GM18873 (cell line): Measurements from ENCODE around the gene NAMPT.
"Not testable (repeated sequence)": the region's sequence is repeated elsewhere in the genome, so short reads cannot be mapped to it uniquely, and the experiment has no call there.

ENCODE experiments used
- ATAC-seq: cut with Tn5 transposase; IDR thresholded peaks from one replicate; pipeline ENCODE4 v1.9.1; 2021; ENCODE audit warnings: mild to moderate bottlenecking, moderate library complexity, moderate number of reproducible peaks; ENCODE audit not compliant: unreplicated experiment, low FRiP score

NAMPT gene

DNA sequence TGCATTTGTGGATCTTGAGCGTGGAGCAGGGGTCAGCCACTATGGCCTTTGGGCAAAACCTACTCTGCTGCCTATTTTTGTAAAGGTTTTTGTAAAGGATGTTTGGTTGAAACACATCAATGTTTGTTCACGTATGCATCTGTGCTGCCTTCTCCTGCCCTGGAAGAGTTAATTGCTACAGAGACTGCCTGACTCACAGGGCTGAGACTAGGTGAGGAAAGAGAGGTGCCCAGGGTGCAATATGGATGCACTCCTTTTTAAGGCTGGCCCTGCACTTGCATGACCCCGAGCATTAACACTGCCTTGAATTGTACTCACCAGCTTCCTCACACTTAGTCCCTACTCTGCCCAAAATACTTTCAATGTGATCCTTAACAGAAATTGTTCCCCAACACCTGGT is 20.9 kb upstream of the NAMPT start:
- no peak for ATAC-seq

DNA sequence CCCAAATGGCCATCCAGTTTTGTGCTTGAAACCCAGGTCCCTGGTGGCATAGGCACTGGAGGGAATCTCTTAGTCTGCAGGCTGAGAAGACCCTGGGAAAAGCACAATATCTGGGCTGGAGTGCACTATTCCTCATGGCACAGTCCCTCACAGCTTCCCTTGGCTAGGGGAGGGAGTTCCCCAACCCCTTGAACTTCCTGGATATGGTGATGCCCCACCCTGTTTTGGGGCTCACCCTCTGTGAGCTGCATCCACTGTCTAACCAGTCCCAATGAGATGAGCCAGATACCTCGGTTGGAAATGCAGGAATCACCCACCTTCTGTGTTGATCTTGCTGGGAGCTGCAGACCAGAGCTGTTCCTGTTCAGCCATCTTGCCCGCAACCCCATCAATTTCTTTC is 19.8 kb upstream of the NAMPT start:
- no peak for ATAC-seq

DNA sequence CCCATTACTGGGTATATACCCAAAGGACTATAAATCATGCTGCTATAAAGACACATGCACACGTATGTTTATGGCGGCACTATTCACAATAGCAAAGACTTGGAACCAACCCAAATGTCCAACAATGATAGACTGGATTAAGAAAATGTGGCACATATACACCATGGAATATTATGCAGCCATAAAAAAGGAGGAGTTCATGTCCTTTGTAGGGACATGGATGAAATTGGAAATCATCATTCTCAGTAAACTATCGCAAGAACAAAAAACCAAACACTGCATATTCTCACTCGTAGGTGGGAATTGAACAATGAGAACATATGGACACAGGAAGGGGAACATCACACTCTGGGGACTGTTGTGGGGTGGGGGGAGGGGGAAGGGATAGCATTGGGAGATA is 13.8 kb upstream of the NAMPT start:
- ATAC-seq = not testable (repeated sequence)

DNA sequence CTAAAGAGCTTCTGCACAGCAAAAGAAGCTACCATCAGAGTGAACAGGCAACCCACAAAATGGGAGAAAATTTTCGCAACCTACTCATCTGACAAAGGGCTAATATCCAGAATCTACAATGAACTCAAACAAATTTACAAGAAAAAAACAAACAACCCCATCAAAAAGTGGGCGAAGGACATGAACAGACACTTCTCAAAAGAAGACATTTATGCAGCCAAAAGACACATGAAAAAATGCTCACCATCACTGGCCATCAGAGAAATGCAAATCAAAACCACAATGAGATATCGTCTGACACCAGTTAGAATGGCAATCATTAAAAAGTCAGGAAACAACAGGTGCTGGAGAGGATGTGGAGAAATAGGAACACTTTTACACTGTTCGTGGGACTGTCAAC is 13.4 kb upstream of the NAMPT start:
- ATAC-seq = not testable (repeated sequence)

DNA sequence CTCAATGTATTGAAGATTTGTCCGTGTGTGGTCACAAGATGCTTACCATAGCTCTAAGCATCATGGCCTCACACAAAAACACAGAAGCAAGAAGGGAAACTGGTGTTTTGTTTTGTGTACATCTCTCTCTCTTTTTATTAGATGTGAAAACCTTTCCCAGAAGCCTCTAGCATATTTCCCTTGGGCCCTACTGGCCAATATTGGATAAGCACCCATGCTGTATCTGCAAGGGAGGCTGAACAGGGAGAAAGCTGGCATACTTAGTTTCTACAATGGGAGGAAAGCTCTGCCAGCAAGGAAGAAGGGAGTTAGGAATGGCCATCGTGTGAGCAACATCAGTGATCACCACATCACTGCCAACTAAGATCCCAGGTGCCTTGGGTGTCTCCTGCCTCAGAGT is 9.6 kb upstream of the NAMPT start:
- ATAC-seq = no peak

DNA sequence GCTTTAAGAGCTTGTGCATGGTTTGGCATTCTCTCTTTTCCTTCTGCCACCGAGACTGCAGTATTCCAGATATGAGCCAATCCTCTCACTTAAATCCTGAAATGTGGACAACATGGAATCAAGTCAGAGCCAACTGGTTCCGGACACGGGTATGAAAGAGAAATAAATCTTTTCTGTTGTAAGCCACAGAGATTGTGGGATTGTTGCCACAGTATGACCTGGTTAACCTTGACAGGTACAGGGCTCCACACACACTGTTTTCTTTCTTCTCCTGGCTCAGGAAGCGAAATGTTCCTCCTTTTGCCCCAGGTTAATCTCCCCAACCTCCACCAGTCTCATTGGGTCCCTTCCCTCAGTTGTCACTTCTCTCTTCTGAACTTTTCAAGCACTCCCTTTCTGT is 6.5 kb upstream of the NAMPT start:
- ATAC-seq = no peak

DNA sequence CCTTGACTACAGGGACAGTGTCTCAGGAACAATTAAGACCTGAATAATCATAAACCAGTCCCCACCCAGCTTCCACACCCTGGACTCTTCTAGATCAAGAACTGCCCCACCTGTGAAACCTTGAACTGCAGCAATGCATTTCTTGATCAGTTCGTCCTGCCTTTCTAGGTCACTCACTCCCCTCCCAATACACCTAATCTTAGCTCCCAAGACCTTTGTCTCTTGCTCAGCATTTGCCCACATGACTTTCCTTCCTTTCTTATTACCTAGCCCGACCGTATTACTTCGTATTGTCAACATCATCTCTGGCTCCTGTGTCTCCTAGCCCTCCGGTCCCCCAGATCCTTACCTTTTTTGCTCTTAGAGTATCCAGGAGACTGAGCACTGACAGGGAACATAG is 5.5 kb upstream of the NAMPT start:
- ATAC-seq = no peak

DNA sequence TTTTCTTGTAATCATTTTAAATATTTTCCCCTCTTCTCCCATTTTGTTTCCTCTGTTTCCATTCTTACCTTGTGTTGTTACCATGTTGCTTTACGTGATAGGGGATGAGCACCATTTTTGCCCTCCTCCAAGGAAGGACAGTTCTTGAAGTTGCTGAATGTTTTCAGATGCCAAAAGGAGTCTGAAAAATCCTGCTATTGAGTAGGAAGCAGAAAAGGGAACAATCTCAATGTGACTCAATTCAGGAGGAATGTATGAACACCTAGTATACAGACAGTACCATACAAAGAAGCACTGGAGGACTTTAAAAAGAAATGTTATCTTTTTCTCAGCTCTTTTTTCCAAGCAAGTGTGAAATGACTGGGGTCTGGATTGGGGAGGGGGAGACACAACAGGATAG is 5.1 kb upstream of the NAMPT start:
- no peak for ATAC-seq

DNA sequence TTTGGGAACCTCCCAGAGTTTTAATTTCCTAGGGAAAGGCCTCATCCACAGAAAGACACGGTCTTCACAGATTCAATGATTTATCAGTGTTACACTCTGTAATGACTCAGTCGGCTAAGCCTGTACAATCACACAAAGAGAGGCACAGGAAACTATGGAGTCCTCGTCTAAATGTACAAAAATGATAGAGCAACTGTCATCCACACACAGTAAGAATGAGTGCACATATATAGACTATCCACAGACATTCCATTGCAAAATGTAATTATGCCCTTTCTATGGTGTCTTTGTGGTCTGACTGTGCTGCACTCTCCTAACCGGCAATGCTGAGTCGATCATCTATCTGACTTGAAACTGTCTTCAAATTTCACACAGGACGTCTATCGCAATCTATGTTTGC is 3.5 kb upstream of the NAMPT start:
- no peak for ATAC-seq

DNA sequence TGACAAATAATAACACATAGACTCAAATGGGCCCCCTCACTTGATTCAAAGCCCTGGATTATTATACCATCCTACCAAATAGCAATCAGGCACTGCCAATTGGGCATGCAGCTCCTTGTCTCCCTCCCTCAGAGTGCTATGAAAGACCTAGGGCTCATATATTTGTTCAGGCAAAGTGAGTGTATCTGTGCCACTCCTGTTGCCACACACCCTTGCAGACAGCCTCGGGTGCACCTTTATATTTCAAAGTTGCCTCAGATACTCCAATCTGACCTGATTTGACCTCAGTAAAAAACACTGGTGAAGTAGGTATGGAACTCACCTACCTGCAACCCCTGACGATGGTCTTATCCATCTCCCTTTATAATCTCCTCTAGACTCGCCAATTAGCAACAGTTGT is 3.0 kb upstream of the NAMPT start:
- no peak for ATAC-seq

DNA sequence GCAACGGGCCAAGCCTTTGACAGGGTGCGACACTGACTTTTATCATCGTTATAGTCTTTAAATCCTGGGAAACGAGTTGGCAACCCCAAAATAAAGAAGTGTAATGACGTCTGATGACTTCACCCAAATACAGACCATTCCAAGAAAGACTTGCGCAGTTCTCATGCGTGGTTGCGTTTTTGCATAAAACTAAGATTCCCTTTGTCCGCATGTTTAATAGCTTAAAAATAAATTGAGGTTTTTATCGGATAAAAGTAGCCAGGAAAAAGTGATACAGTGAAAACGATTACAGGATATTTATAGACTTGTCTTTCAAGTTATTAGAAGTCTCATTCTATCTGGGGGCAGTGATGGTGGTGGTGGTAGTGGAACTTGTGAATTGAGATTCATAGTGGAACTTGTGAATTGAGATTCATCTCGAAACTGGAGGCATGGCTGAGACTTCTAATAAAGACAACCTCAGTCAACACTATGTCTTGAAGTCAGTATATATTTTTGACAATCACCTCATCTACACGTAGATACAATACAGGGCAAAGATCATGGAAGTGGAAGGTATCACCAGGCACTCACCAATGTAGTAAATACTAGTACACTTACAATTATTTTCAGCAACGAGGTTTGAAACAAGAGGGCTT is 1.2 kb upstream of the NAMPT start:
- peak; percentile 29 for ATAC-seq

DNA sequence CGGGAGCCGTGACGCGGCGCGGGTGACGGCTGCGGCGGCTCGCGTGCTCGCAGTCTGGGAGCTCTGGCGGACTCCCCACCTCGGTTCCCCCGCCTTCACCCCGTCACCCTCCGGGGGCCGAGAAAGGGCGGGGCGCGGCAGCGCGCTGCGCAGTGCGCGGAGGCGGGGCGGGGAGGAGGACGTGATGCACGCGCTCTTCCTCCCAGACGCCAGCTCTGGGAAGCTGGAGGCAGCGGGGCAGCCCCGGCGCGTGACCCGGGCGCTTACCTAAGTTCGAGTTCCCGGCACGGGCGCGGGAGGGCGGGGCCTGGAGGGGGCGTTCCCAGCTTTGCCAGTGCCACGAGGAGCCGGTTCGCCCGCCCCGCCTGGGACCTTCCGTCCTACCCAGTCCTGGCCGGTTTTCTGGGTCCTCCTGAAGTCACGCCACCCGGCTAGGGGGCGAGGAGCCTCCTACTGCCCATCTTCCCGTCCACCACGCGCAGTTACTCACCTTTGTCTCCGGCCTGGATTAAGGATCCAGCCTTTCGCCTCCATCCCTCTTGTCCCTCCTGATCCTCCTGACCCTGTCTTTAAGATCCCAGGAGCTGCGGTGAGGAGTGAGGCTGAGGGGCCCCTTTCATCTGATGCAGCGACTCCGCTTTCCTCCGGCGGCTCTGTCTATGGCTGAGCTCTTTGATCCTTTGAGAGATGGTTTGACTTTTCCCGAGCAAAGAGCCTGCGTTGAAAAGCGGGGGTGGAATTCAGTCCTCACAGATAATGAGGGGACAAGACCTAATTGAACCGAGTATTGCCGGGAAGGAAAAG is 470 bp upstream of the NAMPT start:
- peak; percentile 75 for ATAC-seq

DNA sequence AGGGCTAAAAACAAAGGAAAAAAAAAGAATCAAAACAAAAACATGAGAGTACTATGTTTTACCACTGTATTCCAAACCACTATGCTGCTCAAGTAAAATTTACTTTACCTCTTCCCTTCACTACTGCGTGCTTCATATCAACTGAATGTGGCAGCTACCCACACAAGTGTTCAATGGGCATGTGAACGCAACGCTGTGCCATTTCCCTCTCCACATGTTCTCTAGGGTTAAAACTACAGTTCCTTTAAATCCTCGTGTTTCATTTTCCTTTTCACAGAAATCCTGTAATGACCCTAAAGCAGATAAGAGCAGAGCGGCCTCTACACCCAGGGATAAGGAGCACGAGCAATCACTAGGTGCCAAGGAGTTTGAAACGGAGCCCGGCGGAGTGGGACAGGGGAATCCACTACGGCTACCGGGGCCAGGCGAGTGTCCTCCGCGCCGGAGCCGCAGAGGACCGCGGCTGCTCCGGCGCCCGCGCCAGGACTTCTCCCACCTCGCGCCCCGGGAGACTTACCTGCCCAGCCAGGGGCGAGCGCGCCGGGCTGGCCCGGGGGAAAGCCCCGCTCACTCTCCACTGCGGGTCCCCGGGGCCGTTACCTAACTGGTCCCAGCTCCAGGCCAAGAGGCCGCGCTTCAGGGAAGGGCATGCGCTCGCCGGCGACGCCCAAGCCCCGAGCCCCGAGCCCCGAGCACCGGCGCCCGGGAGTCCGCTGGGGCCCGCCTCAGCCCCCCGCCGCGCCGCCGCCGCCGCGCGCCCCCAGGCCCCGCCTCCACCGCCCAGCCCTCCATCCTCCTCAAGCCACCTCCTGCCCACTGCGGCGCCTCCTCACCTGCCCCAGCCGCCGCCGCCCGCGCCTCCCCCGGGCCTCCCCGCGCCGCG is 711 bp downstream of the NAMPT start:
- ATAC-seq = no peak

DNA sequence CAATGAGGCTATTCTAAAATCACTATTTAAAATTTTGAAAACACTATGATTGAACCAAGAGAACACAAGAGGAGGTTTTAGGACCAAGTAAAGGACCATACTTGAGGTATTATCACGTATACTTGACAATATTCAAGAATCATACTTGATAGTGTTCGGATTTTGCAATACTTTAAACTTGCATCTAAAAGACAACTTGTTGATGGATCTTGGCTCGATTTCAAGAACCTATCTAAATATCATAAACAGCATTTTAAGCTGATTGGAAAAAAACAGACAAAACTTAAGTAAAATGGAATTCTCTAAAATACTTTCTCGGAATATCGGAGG is 1.3 kb downstream of the NAMPT start:
- ATAC-seq = no peak

DNA sequence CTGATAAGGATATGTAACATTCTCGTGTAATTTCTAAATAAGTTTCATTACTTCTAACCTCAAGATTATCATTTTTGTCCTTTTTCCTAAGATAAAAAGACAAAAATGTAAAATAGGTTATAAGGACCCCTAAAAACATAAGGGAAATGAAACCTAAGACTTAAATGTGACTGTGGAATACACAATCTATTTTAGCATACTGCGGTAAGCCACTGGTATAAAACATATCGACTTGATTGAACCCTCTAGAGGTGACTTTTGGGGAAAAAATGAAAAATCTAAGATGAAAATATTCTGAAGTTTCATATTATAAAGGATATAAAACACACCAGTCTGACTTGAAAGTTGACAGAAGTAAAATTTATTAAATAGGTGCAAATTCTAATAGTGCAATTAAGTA is 1.9 kb downstream of the NAMPT start:
- no peak for ATAC-seq

DNA sequence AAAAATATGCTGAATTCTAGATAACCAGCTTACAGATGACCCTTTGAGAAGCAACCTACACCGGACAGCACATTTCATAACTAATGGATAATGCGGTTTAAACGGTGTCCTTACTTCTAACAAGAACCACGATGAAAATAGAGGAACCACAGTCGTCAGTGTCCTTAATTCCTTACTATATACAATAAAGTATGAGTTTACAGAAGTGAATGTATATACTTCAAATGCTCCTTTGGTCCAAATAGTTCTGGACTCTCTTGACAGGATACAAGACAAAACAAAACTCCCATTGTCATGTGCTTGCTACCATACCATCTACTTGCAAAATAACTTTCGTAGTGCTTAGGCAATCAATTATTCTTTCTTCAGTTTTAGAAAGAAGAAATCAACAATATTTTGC is 2.4 kb downstream of the NAMPT start:
- ATAC-seq = no peak

DNA sequence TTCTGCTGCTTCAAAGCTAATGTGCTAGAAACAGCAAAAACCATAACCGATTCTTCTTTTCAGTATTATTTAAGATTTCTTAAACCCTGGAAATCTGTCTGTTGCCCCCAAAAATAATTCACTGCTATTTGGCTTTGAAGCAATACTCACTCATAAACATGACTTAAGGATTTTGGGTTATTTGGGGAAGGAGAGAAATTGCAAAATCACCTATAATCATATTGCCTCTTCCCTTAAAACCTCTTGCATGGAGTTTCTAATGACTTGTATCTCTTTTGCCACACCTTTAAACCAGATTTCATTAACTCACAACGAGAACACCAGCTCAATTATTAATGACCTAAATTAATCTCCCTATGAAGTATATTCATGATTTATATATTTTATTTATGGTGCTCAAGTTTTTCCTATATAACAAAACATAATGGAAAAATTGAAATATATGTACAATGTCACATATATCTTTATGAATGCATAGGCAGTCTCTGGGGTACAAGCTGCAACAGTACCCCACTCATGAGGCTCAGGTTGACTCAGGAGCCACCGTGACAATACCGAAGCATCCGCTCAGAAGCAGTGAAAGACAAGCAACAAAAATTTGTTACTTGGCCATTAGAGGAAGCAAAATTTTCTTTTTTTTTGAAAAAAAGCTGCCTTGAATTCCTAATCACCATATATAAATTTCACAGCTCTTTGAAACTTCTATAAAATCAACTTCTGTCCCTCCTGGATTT is 3.0 kb downstream of the NAMPT start:
- ATAC-seq = no peak

DNA sequence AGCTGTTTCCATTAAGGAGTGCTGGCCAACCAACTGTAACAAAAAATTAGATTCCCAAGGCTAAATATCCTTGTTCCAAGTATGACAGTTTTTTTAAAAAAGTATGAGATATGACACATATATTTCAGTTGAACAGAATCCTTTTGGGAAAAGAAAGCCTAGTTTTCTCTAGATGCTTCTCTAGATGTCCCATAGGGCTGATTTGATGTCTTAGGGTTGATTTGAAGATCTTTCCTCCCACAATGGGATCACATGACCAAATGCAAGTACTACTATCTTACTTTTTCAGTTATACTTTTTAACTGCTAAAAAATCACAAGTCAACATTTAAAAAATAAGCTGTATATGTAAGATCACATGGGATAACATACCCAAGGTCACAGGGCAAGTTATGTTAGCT is 3.7 kb downstream of the NAMPT start:
- ATAC-seq = no peak

DNA sequence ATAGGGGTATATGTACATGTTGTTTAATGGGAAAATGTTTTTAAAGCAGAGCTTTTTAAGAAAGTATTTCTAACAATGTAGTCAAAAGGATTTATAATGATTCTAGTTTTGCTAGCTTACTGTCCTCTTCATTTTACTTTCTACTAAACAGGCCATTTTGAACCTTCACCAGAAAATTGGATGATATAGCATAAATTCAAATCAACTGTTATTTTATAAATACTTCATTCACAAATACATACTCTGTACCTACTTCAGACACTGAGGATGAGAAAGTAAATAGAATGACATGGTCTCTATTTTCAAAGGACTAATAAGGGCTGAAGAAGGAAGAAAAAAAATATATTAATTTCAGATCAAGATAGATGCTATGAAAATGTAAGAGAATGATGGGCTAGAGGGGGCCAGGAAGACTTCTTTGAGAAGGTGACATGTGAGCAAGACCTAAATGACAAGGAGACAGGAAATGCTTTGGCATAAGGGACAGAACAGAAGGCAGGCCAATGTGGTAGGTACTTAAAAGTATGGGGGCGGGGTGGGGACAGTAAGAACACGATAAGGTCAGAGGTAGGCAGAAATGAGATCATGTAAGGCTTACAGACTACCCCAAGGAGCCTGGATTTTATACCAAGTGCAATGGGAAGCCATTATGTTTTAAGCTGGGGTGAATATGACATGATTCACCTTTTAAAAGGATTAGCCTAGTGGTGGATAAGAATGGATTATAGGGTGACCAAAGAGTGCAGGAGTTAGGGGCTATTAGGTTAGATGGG is 5.2 kb downstream of the NAMPT start:
- no peak for ATAC-seq

DNA sequence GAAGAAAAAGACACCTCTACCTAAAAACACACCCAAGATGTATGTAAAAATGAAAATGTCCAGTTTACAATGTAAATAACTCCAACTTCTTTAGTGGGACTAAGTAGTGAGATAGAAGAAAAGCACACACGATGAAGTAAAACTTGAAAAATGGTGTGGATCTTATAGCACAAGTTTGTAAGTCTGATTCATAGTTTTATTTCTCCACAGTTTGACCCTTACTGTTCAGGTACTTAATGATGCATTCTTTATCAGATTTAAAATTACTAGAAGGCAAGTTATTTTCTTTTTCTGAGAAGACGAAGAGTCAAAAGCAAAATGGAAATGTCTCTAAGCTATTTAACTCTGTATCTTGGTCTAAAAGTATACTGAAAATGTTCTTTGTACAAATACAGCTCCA is 6.1 kb downstream of the NAMPT start:
- no peak for ATAC-seq
